Osteocyte (in vitro differentiated cells): ENCODE results near the gene CPN2. TPM values are rescaled to one million over a fixed set of nuclear protein-coding genes. Genes with fewer than 3 reads are reported as not detected.

Experiments used
- DNase-seq: peaks from one replicate; pipeline ENCODE4 v3.0.0; 2021; ENCODE audit warnings: mixed read lengths; ENCODE audit not compliant: unreplicated experiment; ENCODE audit errors: extremely low spot score
- H3K27ac Mint-ChIP-seq: one replicate; pipeline ENCODE4 v1.8.0; 2021; ENCODE audit warnings: mild to moderate bottlenecking, mixed read lengths; ENCODE audit not compliant: unreplicated experiment
- H3K27me3 Mint-ChIP-seq: one replicate; pipeline ENCODE4 v1.8.0; 2021; ENCODE audit warnings: mixed read lengths; ENCODE audit not compliant: unreplicated experiment
- H3K36me3 Mint-ChIP-seq: one replicate; pipeline ENCODE4 v1.8.0; 2021; ENCODE audit warnings: mixed read lengths; ENCODE audit not compliant: unreplicated experiment
- H3K4me1 Mint-ChIP-seq: one replicate; pipeline ENCODE4 v1.8.0; 2021; ENCODE audit warnings: mixed read lengths; ENCODE audit not compliant: unreplicated experiment
- H3K4me3 Mint-ChIP-seq: one replicate; pipeline ENCODE4 v1.8.0; 2021; ENCODE audit warnings: mild to moderate bottlenecking, moderate library complexity, mixed read lengths; ENCODE audit not compliant: unreplicated experiment
- H3K9me3 Mint-ChIP-seq: one replicate; pipeline ENCODE4 v1.8.0; 2021; ENCODE audit warnings: mixed read lengths; ENCODE audit not compliant: unreplicated experiment
- CTCF ChIP-seq: fragments of 200-600 bp; sonication (generic); IDR thresholded peaks from 2 replicates; pipeline ENCODE4 v1.5.0; 2021; ENCODE audit warnings: antibody characterized with exemption, mild to moderate bottlenecking, moderate library complexity
- total RNA-seq: library from RNA; stranded (reverse); gene quantifications from 2 replicates; pipeline ENCODE4 v1.2.1, GENCODE V29; 2021

The CPN2 gene
- total RNA-seq, 1 donor from 2014 or later, result not detected

GRCh38 chr3:194320744-194321243, 30.3 kb downstream of the CPN2 start:
- H3K4me1 Mint-ChIP-seq, result peaks cover 20% of the 10 kb centered on the region
- H3K27ac Mint-ChIP-seq, result no peak overlapping the region
- DNase-seq, result no peak
- H3K4me3 Mint-ChIP-seq, result no peak overlapping the region
- H3K9me3 Mint-ChIP-seq, result peaks cover 12% of the 10 kb centered on the region
- peaks cover 30% of the 10 kb centered on the region for H3K27me3 Mint-ChIP-seq
- no peak for TF ChIP-seq CTCF
- peaks cover 5% of the 10 kb centered on the region for H3K36me3 Mint-ChIP-seq

GRCh38 chr3:194320100-194320499, 31.0 kb downstream of the CPN2 start:
- peaks cover 12% of the 10 kb centered on the region for H3K9me3 Mint-ChIP-seq

GRCh38 chr3:194318511-194319161, 32.5 kb downstream of the CPN2 start:
- no peak overlapping the region for H3K4me3 Mint-ChIP-seq
- peaks cover 5% of the 10 kb centered on the region for H3K36me3 Mint-ChIP-seq
- DNase-seq, result no peak
- H3K9me3 Mint-ChIP-seq, result peaks cover 12% of the 10 kb centered on the region
- H3K27me3 Mint-ChIP-seq, result peaks cover 37% of the 10 kb centered on the region
- no peak overlapping the region for H3K27ac Mint-ChIP-seq
- no peak for TF ChIP-seq CTCF
- peaks cover 29% of the 10 kb centered on the region for H3K4me1 Mint-ChIP-seq

More at GRCh38 chr3:194320100-194320499, 31.0 kb downstream of the CPN2 start:
- Mint-ChIP-seq H3K27ac (no peak overlapping the region), H3K4me1 (peaks cover 24% of the 10 kb centered on the region), H3K36me3 (peaks cover 5% of the 10 kb centered on the region), H3K27me3 (peaks cover 31% of the 10 kb centered on the region), H3K4me3 (no peak overlapping the region)
- TF ChIP-seq CTCF, result no peak
- no peak for DNase-seq

- Mint-ChIP-seq H3K27ac (no peak overlapping the region), H3K4me3 (no peak overlapping the region), H3K4me1 (peaks cover 26% of the 10 kb centered on the region), H3K9me3 (peaks cover 12% of the 10 kb centered on the region), H3K27me3 (peaks cover 52% of the 10 kb centered on the region), H3K36me3 (peaks cover 5% of the 10 kb centered on the region)
- DNase-seq, result no peak
- TF ChIP-seq CTCF, result no peak
Observed at GRCh38 chr3:194316918-194317317, 34.2 kb downstream of the CPN2 start.

- Mint-ChIP-seq H3K4me1 (peaks cover 25% of the 10 kb centered on the region), H3K9me3 (peaks cover 12% of the 10 kb centered on the region), H3K27ac (no peak overlapping the region), H3K4me3 (peak overlapping the region; percentile 72), H3K27me3 (peaks cover 61% of the 10 kb centered on the region), H3K36me3 (peaks cover 5% of the 10 kb centered on the region)
- no peak for DNase-seq
- peak; percentile 34 for TF ChIP-seq CTCF
Observed at GRCh38 chr3:194315965-194316361, 35.2 kb downstream of the CPN2 start.
